HepG2 (cell line): ENCODE measurements around the gene SYS1. TPM values are rescaled to one million over a fixed set of nuclear protein-coding genes. Genes with fewer than 3 reads are reported as not detected.

Source experiments
- AKAP8 ChIP-seq: sonication (generic); formaldehyde crosslinking; IDR thresholded peaks from 2 replicates; pipeline ENCODE4 v1.5.1; 2020; ENCODE audit warnings: mild to moderate bottlenecking, missing genetic modification reagents
- CAMTA2 ChIP-seq: sonication (generic); formaldehyde crosslinking; IDR thresholded peaks from 2 replicates; pipeline ENCODE4 v1.4.0; 2020; ENCODE audit warnings: mild to moderate bottlenecking, missing genetic modification reagents, borderline replicate concordance
- DBP ChIP-seq: sonication (generic); formaldehyde crosslinking; IDR thresholded peaks from 2 replicates; pipeline ENCODE4 v1.4.0; 2020; ENCODE audit warnings: missing genetic modification reagents; ENCODE audit errors: not compliant biosample characterization
- FOXP1 ChIP-seq, 2 experiments: fragments of 450-650 bp in 1 of 2; IDR thresholded peaks; 2 replicates each; pipeline ENCODE4 v1.6.1; 2017 to 2018; ENCODE audit warnings: antibody characterized with exemption in 1 of 2
- JUN ChIP-seq: sonication (generic); formaldehyde crosslinking; IDR thresholded peaks from 2 replicates; pipeline ENCODE4 v1.4.0; 2020; ENCODE audit warnings: mild to moderate bottlenecking, missing genetic modification reagents
- KAT7 ChIP-seq: IDR thresholded peaks from 2 replicates; pipeline ENCODE4 v1.6.1; 2018; ENCODE audit warnings: borderline replicate concordance, missing compliant biosample characterization
- KLF16 ChIP-seq, 2 experiments: sonication (generic) in 1 of 2; formaldehyde crosslinking in 1 of 2; IDR thresholded peaks; 2 replicates each; pipeline versions ENCODE4 v1.6.1 to v1.8.0; 2016 to 2023; ENCODE audit warnings: missing genetic modification reagents in 2 of 2, missing compliant biosample characterization in 1 of 2
- KLF6 ChIP-seq: IDR thresholded peaks from 2 replicates; pipeline ENCODE4 v1.8.0; 2016; ENCODE audit warnings: missing biosample characterization, missing genetic modification reagents
- MIER3 ChIP-seq: IDR thresholded peaks from 2 replicates; pipeline ENCODE4 v1.6.1; 2016; ENCODE audit warnings: missing compliant biosample characterization, borderline replicate concordance
- NCOR1 ChIP-seq: fragments of 200-600 bp; sonication (generic); IDR thresholded peaks from 2 replicates; pipeline ENCODE4 v1.7.0; 2017; ENCODE audit warnings: antibody characterized with exemption, low read length, borderline replicate concordance
- PLSCR1 ChIP-seq: sonication (generic); formaldehyde crosslinking; IDR thresholded peaks from 2 replicates; pipeline ENCODE4 v1.5.0; 2020; ENCODE audit warnings: missing genetic modification reagents, mild to moderate bottlenecking, borderline replicate concordance
- PREB ChIP-seq: sonication (generic); formaldehyde crosslinking; IDR thresholded peaks from 2 replicates; pipeline ENCODE4 v1.4.0; 2020; ENCODE audit warnings: missing genetic modification reagents
- PRPF4 ChIP-seq: fragments of 200-400 bp; formaldehyde crosslinking; IDR thresholded peaks from 2 replicates; pipeline ENCODE4 v1.6.1; 2016; ENCODE audit warnings: low read length, low read depth; ENCODE audit not compliant: poor library complexity, severe bottlenecking
- SIN3B ChIP-seq: fragments of 150-350 bp; IDR thresholded peaks from 2 replicates; pipeline ENCODE4 v1.6.1; 2014; ENCODE audit warnings: low read length
- SIX4 ChIP-seq: sonication (generic); formaldehyde crosslinking; IDR thresholded peaks from 2 replicates; pipeline ENCODE4 v1.4.0; 2020; ENCODE audit warnings: missing genetic modification reagents
- SNAI1 ChIP-seq: sonication (generic); formaldehyde crosslinking; IDR thresholded peaks from 2 replicates; pipeline ENCODE4 v1.5.0; 2020; ENCODE audit warnings: mild to moderate bottlenecking, missing genetic modification reagents, borderline replicate concordance
- SRSF9 ChIP-seq: fragments of 200-400 bp; formaldehyde crosslinking; IDR thresholded peaks from 2 replicates; pipeline ENCODE4 v1.6.1; 2018; ENCODE audit warnings: borderline replicate concordance, mild to moderate bottlenecking, low read depth, low read length; ENCODE audit not compliant: insufficient read depth, poor library complexity, severe bottlenecking
- TBP ChIP-seq: sonication (generic); formaldehyde crosslinking; IDR thresholded peaks from 2 replicates; pipeline ENCODE4 v1.5.0; 2020; ENCODE audit warnings: missing genetic modification reagents
- TBX3 ChIP-seq: fragments of 450-650 bp; IDR thresholded peaks from 2 replicates; pipeline ENCODE4 v1.6.1; 2017; ENCODE audit warnings: antibody characterized with exemption, mild to moderate bottlenecking, inconsistent platforms, borderline replicate concordance
- ZNF230 ChIP-seq: sonication (generic); formaldehyde crosslinking; IDR thresholded peaks from 2 replicates; pipeline ENCODE4 v1.4.0; 2020; ENCODE audit warnings: mild to moderate bottlenecking, missing genetic modification reagents
- ZNF251 ChIP-seq: sonication (generic); formaldehyde crosslinking; IDR thresholded peaks from 2 replicates; pipeline ENCODE4 v1.9.0; 2021; ENCODE audit warnings: mild to moderate bottlenecking, missing genetic modification reagents
- ZNF280B ChIP-seq: sonication (generic); formaldehyde crosslinking; IDR thresholded peaks from 2 replicates; pipeline ENCODE4 v1.5.0; 2020; ENCODE audit warnings: missing genetic modification reagents, mild to moderate bottlenecking, borderline replicate concordance
- ZNF296 ChIP-seq: sonication (generic); formaldehyde crosslinking; conservative IDR thresholded peaks from 2 replicates; pipeline ENCODE4 v1.5.0; 2020; ENCODE audit warnings: mild to moderate bottlenecking, missing genetic modification reagents
- polyA plus RNA-seq, 8 experiments: library from polyadenylated mRNA; depleted of rRNA in 3 of 8; stranded (reverse) in 7 of 8; unstranded in 1 of 8; fragments of >200 nt; fragmentation: Illumina TruSeq in 4 of 8; extraction: Trizol in 4 of 8; gene quantifications; 2 replicates each; pipeline versions ENCODE4 v1.2.1 to v1.2.3, GENCODE V29; 2011 to 2016; ENCODE audit warnings: low read depth in 4 of 8, missing spikeins in 1 of 8, mixed read lengths in 1 of 8; ENCODE audit not compliant: insufficient read depth in 1 of 8
- total RNA-seq, 5 experiments: library from RNA; depleted of rRNA; stranded (reverse); fragments of >200 nt; fragmentation: Illumina TruSeq; extraction: Trizol; gene quantifications; 2 replicates each; pipeline ENCODE4 v1.2.3, GENCODE V29; 2016; ENCODE audit warnings: low read depth in 1 of 5

Gene SYS1
- total and polyA plus RNA-seq, 2 of the 13 experiments (the other 11 are each of a cell fraction or from before 2014, with no cell fraction given) = 38.3 to 65.6 TPM

GRCh38 chr20:45415822-45416637 is 53.1 kb downstream of the SYS1 start, which contains the start of gene PIGT (continued):
- peak; percentile 85; the same call in 1 of the 2 replicates for TF ChIP-seq ZNF230
- peak; percentile 17; the same call in 1 of the 2 replicates for TF ChIP-seq TBX3
- no peak for TF ChIP-seq SRSF9
- no peak; the same call in 1 of the 2 replicates for TF ChIP-seq SNAI1
- peak; percentile 84; the same call in 1 of the 2 replicates for TF ChIP-seq KLF6 (CRISPR knock-in tag)
- no peak for TF ChIP-seq PRPF4
- peak; percentile 53; the same call in 1 of the 2 replicates for TF ChIP-seq TBP (CRISPR knock-in tag)
- TF ChIP-seq JUN (CRISPR knock-in tag) = no peak
- TF ChIP-seq KLF16 (CRISPR knock-in tag; IDR thresholded peaks at IDR 0.05) = peak; percentile 56 to 88; a peak in 2 of 4 replicates
- no peak for TF ChIP-seq FOXP1 (IDR thresholded peaks at IDR 0.05)
- no peak for TF ChIP-seq FOXP1 (CRISPR knock-in tag; IDR thresholded peaks at IDR 0.05)
- TF ChIP-seq DBP (CRISPR knock-in tag) = peak; percentile 18
- 0 out of 2 replicates have a peak, but pooled peaks have one; percentile 65 for TF ChIP-seq ZNF296 (CRISPR knock-in tag)
- peak; percentile 82; the same call in 1 of the 2 replicates for TF ChIP-seq MIER3
- peak; percentile 97 for TF ChIP-seq KAT7 (CRISPR knock-in tag)
- peak; percentile 95 for TF ChIP-seq SIN3B
- TF ChIP-seq SIX4 = no peak
- no peak; the same call in 1 of the 2 replicates for TF ChIP-seq PREB (CRISPR knock-in tag)
- TF ChIP-seq PLSCR1 (CRISPR knock-in tag) = no peak
- no peak for TF ChIP-seq CAMTA2
- TF ChIP-seq NCOR1 = no peak
- peak; percentile 62; the same call in 1 of the 2 replicates for TF ChIP-seq AKAP8
- TF ChIP-seq ZNF280B (CRISPR knock-in tag) = peak; percentile 98
- no peak for TF ChIP-seq ZNF251 (CRISPR knock-in tag)
